ENCODE data around the gene SH2B2.

Gene SH2B2

DNA sequence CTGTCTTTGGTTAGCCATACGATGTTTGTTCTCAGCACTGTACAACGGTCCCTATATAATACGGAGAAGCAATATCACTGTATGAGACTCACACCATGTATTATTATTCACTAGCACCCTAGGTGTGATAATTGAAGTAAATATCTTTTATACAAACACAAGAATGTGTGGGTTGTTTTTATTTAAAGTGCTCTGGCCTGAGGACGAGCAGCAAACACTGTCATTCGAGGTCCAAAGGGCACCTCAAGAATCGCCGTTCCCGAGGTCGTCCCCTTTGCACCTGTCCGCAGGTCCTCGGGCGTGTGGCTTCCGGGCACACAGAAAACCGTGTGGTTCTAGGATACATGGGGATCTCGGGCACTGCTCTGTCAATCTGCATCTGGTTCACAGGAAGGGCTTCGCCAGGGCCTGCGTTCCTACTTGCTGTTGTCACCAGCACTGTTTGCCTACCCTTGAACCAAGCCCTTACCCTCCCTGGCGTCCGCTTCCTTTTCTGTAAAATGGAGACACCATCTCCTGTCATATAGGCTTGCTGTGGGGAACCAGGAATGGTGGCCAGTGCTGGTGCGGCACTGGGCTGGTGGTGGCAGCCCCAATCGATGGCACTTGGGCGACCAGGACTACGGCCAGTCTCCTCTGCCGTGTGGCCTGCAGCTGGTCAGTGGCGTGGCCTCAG lies 28.5 kb upstream of the SH2B2 start:
- H3K9me3 Mint-ChIP-seq, result no peaks in the 10 kb centered on the region
- DNase-seq (no peak), ATAC-seq (no peak)
- H3K27me3 Mint-ChIP-seq, result no peaks in the 10 kb centered on the region
- no peak overlapping the region for H3K4me3 Mint-ChIP-seq
- no peak overlapping the region for H3K27ac Mint-ChIP-seq
- no peaks in the 10 kb centered on the region for H3K4me1 Mint-ChIP-seq
- H3K36me3 Mint-ChIP-seq (ENCODE audit: low read depth), result no peaks in the 10 kb centered on the region

DNA sequence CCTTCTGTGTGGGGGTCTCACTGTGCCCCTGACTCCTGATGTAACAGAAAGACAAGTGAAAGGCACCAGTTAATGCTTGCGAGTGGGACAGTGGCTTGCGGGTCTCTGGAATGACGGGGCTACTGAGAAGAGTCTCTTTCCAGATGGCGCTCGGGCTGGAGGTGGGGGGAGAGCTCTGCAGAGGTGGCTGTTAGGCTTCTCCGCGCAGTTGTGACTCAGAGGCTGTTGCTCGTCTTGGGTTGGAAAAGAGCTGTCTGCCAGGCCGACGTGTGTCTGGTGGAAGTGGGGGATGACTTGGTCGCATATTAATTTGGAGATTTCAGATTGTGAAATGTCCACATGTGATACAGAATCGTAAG lies 27.9 kb upstream of the SH2B2 start:
- DNase-seq (no peak), ATAC-seq (no peak)
- Mint-ChIP-seq H3K27me3 (no peaks in the 10 kb centered on the region), H3K4me1 (no peaks in the 10 kb centered on the region), H3K27ac (no peak overlapping the region), H3K4me3 (no peak overlapping the region), H3K36me3 (ENCODE audit: low read depth) (no peaks in the 10 kb centered on the region), H3K9me3 (no peaks in the 10 kb centered on the region)

DNA sequence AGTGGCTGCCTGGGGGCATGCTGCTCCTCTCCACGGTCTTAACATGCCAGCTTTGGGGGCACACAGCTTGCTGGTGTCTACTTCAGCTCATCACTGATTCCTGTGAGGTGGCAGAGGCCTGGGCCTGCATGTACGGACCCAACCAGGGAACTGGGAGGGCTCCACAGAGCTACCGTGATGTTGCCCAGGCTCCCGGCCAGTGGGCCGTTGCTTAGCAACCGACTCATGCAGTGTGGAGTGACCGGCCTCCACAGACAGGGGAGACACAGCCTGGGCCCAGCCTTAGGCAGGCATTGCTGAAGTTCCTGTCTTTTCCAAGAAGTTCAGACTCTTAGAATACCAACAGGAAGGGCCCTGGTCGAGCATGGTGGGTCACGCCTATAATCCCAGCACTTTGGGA lies 25.8 kb upstream of the SH2B2 start:
- no peaks in the 10 kb centered on the region for H3K9me3 Mint-ChIP-seq
- no peak for DNase-seq
- H3K27ac Mint-ChIP-seq, result no peak overlapping the region

DNA sequence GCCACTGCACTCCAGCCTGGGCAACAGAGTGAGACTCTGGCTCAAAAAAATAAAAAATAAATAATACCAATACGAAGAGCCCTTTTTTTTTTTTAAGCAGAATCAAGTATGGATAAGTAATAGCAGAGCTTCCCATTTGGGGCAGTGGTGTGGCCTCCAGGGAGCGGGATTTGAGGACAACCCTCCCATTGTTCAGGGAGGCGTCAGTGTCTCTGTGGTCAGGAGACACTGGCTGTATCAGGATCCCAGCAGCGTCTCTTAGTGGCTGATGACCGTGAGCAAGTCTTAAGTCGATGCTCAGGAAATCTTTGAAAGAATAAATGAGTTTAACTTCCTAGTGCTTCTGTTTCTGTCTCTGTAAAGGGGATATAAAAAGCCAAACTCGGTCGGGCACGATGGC lies 25.2 kb upstream of the SH2B2 start:
- Mint-ChIP-seq H3K36me3 (ENCODE audit: low read depth) (no peaks in the 10 kb centered on the region), H3K4me1 (no peaks in the 10 kb centered on the region), H3K4me3 (no peak overlapping the region), H3K27ac (no peak overlapping the region), H3K9me3 (no peaks in the 10 kb centered on the region), H3K27me3 (no peaks in the 10 kb centered on the region)
- ATAC-seq (no peak), DNase-seq (no peak)

More for the DNA sequence above, 25.8 kb upstream of the SH2B2 start:
- Mint-ChIP-seq H3K27me3 (no peaks in the 10 kb centered on the region), H3K36me3 (ENCODE audit: low read depth) (no peaks in the 10 kb centered on the region), H3K4me3 (no peak overlapping the region), H3K4me1 (no peaks in the 10 kb centered on the region)
- no peak for ATAC-seq

DNA sequence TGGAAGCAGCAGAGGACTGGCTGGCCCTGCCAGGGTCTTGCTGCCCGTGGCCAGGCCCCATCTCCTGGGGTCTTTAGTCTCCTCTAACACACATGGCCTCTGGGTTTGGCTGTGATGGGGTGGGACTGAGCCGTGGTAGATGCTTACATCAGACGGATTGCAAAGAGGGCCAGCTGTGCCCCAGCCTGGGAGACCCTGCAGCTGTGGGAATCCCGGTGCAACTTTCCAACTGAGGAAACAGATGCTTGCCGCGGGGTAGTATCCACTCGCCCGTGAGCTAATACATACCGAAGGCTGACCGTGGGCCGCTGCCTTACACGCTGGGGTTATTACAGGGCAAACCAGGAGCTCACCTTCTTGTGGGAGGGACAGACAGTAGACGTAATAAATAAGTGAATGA lies 24.1 kb upstream of the SH2B2 start:
- H3K27ac Mint-ChIP-seq, result no peak overlapping the region
- H3K4me1 Mint-ChIP-seq, result no peaks in the 10 kb centered on the region
- H3K36me3 Mint-ChIP-seq (ENCODE audit: low read depth), result no peaks in the 10 kb centered on the region
- H3K9me3 Mint-ChIP-seq, result no peaks in the 10 kb centered on the region
- H3K4me3 Mint-ChIP-seq, result no peak overlapping the region
- no peaks in the 10 kb centered on the region for H3K27me3 Mint-ChIP-seq
- DNase-seq, result no peak
- ATAC-seq, result no peak

DNA sequence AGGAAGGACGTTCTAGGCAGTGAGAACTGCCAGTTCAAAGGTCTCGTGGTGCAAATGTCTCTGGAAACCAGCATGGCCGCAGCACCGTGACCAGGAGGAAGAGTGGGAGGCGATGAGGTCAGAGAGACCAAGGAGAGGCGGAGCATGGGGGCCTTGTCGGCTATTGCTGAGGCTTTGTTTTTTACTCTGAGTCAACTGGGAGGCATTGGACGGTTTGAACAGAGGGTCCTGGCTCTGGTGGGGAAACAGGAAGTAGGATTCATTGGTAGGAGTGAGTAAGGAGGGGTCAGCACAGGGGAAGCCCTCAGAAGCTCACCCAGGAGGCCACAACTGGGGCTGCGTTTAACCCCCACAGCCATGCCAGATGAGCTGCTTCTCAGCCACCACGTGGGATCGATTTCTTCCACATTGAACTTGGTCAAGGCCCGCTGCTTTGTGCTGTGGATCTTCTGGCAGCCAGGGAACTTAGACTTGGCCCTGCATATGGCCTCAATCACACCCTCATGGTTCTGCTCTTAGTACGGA lies 22.2 kb upstream of the SH2B2 start:
- DNase-seq, result no peak
- no peak for ATAC-seq

DNA sequence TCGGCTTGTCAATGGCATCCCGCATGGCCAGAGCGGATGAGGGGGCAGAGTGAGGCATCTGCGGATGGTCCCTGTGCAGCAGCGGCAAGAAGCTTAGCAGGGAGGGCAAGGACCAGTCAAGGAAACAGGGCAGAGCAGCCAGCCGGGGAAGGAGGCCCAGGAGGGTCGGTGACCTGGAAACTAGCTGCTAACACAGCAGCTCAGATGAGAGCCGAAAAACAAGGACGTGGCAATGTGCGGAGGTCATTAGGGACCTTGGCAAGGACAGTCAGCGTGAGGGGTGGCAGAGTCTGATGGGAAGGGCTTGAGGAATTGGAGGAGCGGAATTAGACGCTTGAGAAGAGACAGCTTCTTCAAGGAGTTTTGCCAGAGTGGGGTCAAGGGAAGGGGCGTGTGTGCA lies 20.1 kb upstream of the SH2B2 start:
- ATAC-seq (no peak), DNase-seq (no peak)
- Mint-ChIP-seq H3K4me1 (no peaks in the 10 kb centered on the region), H3K27me3 (no peaks in the 10 kb centered on the region), H3K9me3 (no peaks in the 10 kb centered on the region), H3K4me3 (no peak overlapping the region), H3K36me3 (ENCODE audit: low read depth) (no peaks in the 10 kb centered on the region), H3K27ac (no peak overlapping the region)

More for the DNA sequence above, 22.2 kb upstream of the SH2B2 start:
- Mint-ChIP-seq H3K27me3 (no peaks in the 10 kb centered on the region), H3K36me3 (ENCODE audit: low read depth) (no peaks in the 10 kb centered on the region), H3K4me1 (no peaks in the 10 kb centered on the region), H3K27ac (peak overlapping the region; percentile 12), H3K4me3 (no peak overlapping the region), H3K9me3 (no peaks in the 10 kb centered on the region)

DNA sequence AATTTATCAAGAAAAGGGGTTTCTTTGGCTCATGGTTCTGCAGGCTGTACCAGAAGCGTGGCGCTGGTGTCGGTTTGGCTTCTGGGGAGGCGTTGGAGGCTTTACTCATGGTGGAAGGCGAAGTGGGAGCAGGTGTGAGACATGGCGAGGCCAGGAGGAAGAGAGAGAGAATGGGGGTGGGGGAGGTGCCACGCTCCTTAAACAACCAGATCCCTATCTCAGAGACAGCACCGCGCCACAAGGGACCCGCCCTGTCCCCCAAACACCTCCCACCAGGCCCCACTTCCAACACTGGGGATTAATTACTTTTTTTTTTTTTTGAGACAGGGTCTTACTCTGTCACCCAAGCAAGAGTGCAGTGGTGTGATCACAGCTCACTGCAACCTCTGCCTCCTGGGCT lies 18.0 kb upstream of the SH2B2 start:
- H3K27ac Mint-ChIP-seq, result no peak overlapping the region
- no peak for ATAC-seq
- H3K9me3 Mint-ChIP-seq, result no peaks in the 10 kb centered on the region

DNA sequence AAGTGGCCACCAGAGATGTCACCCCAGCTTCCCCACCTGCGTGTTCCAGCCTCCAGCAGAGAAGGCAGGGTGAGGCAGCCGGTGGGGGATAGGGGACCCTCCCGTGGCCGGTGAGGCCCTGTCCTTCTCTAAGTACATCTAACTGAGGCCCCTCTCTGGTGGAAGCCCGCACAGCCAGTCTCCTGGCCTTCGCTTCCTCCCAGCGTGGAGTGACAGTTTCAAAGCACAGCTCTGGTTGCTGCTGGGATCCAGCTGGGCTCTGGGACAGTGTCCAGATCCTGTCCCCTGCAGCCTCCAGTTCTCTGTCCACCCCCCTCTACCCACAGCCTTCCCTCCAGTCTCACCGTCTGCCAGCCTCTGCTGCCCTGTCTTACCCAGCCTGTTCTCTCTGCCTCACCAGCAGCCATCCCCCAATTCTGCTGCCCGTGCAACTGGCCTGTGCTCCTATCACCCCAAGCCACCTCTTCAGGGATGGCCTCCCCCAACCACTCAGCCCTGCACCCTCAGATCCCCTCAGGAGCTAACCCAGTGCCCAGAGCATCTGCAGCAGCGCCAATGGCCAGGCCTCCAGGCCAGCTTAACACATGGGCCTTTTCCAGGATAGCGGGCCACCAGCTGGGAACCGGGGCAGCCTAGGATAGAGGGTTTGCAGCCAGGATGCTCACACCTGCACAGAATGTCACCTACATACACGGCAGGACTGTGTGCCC lies 16.3 kb upstream of the SH2B2 start:
- Mint-ChIP-seq H3K27ac (no peak overlapping the region), H3K4me3 (no peak overlapping the region), H3K9me3 (no peaks in the 10 kb centered on the region), H3K27me3 (no peaks in the 10 kb centered on the region), H3K36me3 (ENCODE audit: low read depth) (no peaks in the 10 kb centered on the region), H3K4me1 (no peaks in the 10 kb centered on the region)
- DNase-seq (no peak), ATAC-seq (no peak)

More for the DNA sequence above, 18.0 kb upstream of the SH2B2 start:
- no peak for DNase-seq
- no peaks in the 10 kb centered on the region for H3K27me3 Mint-ChIP-seq
- H3K4me1 Mint-ChIP-seq, result no peaks in the 10 kb centered on the region
- no peaks in the 10 kb centered on the region for H3K36me3 Mint-ChIP-seq (ENCODE audit: low read depth)
- H3K4me3 Mint-ChIP-seq, result no peak overlapping the region

DNA sequence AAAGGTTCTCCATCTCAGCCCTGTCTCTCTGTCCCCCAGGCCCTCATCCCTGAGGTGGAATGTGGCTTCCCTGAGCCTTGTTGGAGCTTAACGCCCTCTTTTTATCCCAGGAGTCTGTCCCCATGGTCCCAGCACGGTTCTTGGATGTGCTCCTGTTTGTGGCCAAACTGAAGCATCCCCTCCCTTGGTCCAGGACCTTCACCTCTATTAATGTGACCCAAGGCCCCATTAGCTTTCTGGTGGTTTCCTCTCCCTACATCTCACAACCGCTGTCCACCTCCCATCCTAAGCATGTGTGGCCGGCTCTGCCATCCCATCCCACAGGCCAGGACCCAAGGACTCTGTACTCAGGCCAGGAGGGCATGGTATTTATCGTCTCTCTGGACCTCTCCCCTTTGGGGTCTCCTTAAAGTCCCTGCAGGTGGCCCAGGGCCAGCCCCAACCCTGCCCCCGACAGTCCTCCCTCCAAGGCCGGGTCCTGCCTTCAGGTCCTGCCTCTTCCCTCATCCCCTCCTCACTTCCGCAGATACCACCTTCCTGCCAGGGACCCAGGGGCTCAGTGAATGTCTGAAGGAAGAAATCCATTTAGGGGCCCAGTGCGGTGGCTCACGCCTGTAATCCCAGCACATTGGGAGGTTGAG lies 15.4 kb upstream of the SH2B2 start:
- no peaks in the 10 kb centered on the region for H3K36me3 Mint-ChIP-seq (ENCODE audit: low read depth)
- no peaks in the 10 kb centered on the region for H3K4me1 Mint-ChIP-seq
- H3K27me3 Mint-ChIP-seq, result no peaks in the 10 kb centered on the region
- ATAC-seq (no peak), DNase-seq (no peak)
- H3K9me3 Mint-ChIP-seq, result no peaks in the 10 kb centered on the region
- no peak overlapping the region for H3K27ac Mint-ChIP-seq
- no peak overlapping the region for H3K4me3 Mint-ChIP-seq

DNA sequence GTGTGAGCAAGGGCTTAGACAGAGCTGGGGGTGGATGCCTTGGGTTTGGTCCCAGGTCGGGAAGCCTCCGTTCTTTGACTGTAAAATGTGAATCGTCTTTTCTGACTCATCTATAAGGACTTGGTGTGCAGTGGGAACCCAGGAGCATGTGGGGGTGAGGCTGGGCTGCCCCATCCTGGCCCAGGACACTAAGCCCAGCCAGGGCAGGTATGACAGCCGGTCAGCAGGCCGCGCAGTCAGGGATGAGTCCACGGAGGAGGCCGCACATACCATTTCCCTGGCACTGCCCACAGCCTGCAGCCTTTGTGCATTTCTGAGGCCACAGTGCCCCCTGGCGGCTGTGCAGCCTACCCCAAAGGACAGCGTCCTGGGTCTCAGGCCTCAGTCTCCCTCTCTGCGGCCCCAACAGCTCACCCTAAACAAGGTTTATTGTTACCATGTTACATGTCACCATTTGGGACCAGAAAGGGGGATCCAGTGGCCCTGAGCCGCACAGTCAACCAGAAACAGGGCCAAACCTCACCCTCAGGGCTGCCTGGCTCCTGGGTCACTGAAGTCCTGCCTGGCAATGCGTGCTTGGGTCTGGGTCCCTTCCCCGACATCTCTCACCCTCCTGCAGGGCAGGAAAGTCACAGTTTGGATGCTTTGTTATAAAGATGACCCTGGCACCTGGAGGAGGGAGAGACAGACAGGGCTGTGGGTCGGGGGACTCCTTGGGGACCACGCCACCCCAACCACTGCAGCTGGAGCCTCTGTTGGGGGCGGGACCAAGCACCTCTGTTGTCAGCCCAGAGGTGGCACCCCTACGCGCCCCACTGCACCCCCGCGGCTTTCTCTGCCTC lies 14.4 kb upstream of the SH2B2 start:
- Mint-ChIP-seq H3K36me3 (ENCODE audit: low read depth) (no peaks in the 10 kb centered on the region), H3K4me1 (no peaks in the 10 kb centered on the region), H3K27ac (no peak overlapping the region), H3K4me3 (no peak overlapping the region), H3K9me3 (no peaks in the 10 kb centered on the region), H3K27me3 (no peaks in the 10 kb centered on the region)
- ATAC-seq (peak; percentile 76), DNase-seq (peak; percentile 84)

DNA sequence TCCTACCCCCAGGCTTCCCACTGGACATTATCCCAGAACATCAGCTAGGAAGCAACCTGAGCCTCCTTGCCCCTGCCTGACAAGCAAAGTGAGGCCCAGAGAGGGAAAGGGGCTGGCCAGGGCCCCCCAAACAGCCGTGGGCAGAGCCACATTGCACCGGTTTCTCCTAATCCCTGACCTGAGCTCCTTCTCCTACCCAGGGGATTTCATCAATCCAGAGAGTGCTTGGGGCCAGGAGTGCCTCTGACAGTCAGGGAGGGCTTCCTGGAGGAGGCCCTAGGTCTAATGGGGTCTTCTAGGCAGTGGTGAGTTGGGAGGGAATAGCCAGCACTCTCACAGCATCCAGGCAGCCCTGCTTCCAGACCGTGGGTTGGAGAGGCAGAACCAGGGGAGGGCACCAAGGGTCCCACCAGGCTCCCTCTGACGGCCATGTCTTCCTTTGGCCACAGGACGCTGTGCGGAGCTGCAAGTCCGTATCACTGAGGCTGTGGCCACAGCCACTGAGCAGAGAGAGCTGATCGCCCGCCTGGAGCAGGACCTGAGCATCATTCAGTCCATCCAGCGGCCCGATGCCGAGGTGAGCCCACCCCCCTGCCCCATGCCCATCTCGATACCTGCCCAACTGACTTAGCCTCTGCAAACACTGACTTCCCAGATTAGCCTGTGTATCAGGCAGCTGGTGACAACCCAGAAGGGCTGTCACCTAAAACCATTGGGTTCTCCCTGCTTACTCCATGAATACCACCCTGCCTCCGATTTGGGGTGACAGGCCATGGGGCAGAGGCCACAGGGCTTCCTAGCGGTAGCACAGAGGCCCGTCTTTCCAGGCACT lies 13.5 kb upstream of the SH2B2 start:
- Mint-ChIP-seq H3K4me1 (no peaks in the 10 kb centered on the region), H3K36me3 (ENCODE audit: low read depth) (no peaks in the 10 kb centered on the region), H3K27me3 (no peaks in the 10 kb centered on the region), H3K27ac (no peak overlapping the region), H3K4me3 (no peak overlapping the region), H3K9me3 (no peaks in the 10 kb centered on the region)
- DNase-seq, result no peak
- no peak for ATAC-seq

DNA sequence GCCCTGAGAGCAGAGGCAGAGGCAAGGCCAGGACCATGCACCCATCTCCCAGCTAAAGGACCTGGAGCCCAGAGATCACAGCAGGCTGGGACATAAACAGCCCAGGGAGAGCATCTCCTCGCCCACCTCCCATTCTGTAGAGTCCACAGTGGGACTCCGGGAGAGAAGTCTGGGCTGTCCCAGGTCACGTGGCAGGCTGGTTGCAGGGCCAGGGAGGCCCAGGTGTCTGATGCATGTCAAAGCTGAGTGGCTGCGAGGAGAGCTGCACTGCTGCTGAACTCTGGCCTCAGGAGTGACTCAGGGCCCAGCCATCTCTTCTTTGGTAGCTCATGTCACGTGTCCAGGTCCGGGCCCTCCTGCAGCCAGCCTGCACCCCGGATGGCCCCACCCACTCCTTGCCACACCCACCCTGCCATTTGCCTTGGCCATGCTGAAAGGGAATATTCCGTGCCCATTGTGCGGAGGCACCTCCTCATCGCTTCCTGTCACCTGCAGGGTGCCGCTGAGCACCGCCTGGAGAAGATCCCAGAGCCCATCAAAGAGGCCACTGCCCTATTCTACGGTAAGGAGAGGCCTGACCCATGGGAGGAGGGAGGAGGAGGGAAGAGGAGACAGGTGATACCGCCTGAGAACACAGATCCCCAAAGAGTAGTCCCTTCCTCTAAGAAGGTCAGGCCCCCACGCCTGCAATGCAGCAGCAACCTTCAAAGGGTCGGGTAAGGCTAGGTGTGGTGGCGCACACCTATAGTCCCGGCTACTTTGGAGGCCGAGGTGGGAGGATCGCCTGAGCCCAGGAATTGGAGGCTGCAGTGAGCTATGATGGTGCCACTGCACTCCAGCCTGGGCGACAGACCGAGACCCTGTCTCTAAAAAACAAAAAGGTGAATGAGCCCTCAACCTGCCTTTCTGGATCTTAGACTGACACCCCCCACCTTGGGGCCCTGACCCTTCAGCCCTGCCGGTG lies 12.6 kb upstream of the SH2B2 start:
- no peaks in the 10 kb centered on the region for H3K36me3 Mint-ChIP-seq (ENCODE audit: low read depth)
- no peak overlapping the region for H3K27ac Mint-ChIP-seq
- DNase-seq (no peak), ATAC-seq (no peak)
- no peaks in the 10 kb centered on the region for H3K27me3 Mint-ChIP-seq
- no peaks in the 10 kb centered on the region for H3K4me1 Mint-ChIP-seq
- H3K9me3 Mint-ChIP-seq, result no peaks in the 10 kb centered on the region
- H3K4me3 Mint-ChIP-seq, result no peak overlapping the region

Measured in activated naive CD8-positive, alpha-beta T cell treated with anti-CD3 and anti-CD28 coated beads, Interleukin-2, amount 50 U/mL, for 24 hours (primary cell).